ENCODE results near the gene MUC5AC.
"Not testable (repeated sequence)": the region's sequence is repeated elsewhere in the genome, so short reads cannot be mapped to it uniquely, and the experiment has no call there.

Gene MUC5AC

DNA sequence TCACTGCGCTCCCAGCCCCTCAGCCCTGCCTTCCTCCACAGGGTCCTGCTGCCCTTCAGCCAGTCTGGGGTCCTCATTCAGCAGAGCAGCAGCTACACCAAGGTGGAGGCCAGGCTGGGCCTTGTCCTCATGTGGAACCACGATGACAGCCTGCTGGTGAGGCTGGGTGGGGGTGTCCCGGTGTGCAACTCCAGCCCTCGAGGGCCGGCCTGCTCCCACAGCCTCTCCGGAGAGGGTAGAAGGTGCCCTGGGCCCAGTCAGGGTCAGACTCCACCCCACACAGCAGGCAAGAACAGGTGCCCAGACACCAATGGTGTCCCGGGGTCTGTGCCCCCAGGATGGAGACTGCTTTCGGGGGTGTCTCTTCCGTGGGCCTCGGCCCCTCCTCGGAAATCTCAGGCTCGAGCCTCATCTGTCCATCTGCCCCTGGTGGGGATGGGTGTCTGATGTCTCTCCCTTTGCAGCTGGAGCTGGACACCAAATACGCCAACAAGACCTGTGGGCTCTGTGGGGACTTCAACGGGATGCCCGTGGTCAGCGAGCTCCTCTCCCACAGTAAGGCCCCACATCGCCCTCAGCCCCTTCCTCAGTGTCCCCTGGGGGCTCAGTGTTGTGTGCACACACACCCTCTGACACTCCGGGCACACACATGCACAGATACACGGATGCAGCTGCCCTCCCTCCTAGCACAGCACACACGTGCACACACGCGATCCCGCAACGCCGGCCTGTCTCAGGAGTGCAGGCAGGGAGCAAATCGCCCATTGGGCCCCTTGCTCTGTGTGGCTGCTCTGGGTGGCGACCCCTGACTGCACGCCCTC is 4.9 kb downstream of the MUC5AC start:
- no peak for DNase-seq

- no peak for DNase-seq
These were observed 5.7 kb downstream of the MUC5AC start for GRCh38 chr11:1163321-1163910.

DNA sequence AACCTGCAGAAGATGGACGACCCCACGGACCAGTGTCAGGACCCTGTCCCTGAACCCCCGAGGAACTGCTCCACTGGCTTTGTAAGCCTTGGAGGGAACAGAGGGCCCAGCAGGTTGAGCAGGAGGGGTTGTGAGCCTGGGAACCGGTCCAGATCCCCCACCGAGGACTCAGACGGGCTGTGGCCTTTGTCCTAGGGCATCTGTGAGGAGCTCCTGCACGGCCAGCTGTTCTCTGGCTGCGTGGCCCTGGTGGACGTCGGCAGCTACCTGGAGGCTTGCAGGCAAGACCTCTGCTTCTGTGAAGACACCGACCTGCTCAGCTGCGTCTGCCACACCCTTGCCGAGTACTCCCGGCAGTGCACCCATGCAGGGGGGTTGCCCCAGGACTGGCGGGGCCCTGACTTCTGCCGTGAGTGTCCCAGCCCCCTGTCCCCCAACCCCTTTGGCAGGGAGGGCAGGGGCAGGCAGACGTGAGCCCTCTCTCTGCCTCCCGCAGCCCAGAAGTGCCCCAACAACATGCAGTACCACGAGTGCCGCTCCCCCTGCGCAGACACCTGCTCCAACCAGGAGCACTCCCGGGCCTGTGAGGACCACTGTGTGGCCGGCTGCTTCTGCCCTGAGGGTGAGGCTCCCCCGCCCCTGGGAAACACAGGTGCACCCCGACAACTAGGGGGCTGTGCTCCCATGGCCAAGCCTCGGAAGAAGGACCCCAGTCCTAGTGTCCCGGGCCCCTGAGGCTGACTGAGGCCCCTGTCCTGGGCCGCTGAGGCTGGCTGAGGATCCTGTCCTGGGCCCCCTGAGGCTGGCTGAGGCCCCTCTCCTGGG is 6.4 kb downstream of the MUC5AC start:
- DNase-seq = no peak

DNA sequence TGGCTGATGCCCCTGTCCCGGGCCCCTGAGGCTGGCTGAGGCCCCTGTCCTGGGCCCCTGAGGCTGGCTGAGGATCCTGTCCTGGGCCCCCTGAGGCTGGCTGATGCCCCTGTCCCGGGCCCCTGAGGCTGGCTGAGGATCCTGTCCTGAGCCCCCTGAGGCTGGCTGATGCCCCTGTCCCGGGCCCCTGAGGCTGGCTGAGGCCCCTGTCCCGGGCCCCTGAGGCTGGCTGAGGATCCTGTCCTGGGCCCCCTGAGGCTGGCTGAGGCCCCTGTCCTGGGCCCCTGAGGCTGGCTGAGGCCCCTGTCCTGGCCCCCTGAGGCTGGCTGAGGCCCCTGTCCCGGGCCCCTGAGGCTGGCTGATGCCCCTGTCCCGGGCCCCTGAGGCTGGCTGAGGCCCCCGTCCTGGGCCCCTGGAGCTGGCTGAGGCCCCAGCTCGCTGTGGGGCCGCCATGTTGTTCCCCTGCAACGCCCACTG is 7.1 kb downstream of the MUC5AC start:
- DNase-seq = not testable (repeated sequence)

DNA sequence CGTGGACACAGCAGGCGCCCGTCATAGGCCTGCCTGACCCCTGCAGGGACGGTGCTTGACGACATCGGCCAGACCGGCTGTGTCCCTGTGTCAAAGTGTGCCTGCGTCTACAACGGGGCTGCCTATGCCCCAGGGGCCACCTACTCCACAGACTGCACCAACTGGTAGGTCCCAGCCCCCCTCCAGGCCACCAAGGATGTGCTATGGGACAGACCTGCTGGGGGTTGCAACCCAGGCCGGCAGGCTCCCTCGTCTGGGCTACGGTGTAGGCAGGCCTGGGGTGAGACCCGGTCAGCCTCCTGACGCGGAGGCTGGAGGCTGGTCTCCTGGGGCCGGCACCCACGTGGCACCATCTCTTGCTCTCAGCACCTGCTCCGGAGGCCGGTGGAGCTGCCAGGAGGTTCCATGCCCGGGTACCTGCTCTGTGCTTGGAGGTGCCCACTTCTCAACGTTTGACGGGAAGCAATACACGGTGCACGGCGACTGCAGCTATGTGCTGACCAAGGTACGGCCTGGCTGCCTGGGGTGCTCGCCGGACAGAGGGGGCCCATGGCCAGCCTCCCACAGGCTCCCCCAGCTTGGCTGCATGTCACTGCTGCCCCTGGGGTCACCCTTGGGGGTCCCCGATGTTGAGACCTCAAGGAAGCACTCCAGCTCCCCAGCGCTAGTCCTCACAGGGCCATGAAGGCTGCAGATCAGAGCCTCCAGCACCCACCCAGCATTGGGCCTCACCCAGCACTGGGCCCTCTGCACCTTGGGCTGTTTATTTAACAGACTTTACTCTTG is 7.7 kb downstream of the MUC5AC start:
- DNase-seq = no peak

GRCh38 chr11:1167256-1167655 is 9.5 kb downstream of the MUC5AC start:
- DNase-seq = no peak

GRCh38 chr11:1167751-1168231 is 10.0 kb downstream of the MUC5AC start:
- DNase-seq = no peak

GRCh38 chr11:1168256-1168655 is 10.5 kb downstream of the MUC5AC start:
- DNase-seq = no peak

DNA sequence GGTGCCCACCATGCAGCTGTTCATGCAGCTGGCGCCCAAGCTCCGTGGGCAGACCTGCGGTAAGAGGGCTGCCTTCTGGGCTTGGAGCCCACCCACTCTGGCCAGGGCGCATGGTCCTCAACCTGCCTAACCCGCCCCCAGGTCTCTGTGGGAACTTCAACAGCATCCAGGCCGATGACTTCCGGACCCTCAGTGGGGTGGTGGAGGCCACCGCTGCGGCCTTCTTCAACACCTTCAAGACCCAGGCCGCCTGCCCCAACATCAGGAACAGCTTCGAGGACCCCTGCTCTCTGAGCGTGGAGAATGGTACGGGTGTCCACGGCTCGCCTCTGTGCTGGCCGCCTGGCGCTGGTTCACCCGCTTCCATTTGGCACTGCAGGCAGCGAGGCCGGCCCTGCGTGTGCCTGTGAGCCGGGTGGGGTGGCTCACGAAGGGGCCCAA is 11.0 kb downstream of the MUC5AC start:
- no peak for DNase-seq

DNA sequence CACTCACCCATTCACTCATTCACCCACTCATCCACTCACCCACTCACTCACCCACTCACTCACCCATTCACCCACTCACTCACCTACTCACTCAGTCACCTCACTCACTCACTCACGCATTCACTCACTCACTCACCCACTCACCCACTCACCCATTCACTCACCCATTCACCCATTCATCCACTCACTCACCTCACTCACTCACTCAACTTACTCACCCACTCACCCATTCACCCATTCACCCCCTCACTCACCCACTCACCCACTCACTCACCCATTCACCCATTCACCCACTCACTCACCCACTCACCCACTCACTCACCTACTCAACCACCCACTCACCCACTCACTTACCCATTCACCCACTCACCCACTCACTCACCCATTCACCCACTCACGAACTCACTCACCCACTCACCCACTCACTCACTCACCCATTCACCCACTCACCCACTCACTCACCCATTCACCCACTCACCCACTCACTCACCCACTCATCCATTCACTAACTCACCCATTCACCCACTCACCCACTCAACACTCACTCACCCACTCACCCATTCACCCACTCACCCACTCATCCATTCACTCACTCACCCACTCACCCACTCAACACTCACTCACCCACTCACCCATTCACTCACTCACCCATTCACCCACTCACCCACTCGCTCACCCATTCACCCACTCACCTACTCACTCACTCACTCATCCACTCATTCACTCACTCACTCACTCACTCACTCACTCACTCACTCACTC is 13.7 kb downstream of the MUC5AC start:
- no peak for DNase-seq

- DNase-seq = no peak
These were observed 14.4 kb downstream of the MUC5AC start for GRCh38 chr11:1171985-1172728.

- DNase-seq = no peak
These were observed 15.0 kb downstream of the MUC5AC start for GRCh38 chr11:1172729-1173117.

DNA sequence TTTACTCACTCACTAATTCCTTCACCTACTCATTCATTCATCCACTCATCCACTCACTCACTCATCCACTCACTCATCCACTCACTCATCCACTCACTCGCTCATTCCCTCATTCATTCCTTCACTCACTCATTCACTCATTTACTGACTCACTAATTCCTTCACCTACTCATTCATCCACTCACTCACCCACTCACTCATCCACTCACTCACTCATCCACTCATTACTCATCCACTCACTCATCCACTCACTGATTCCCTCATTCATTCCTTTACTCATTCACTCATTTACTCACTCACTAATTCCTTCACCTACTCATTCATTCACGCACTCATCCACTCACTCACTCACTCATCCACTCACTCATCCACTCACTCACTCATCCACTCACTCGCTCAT is 15.6 kb downstream of the MUC5AC start:
- DNase-seq = not testable (repeated sequence)

DNA sequence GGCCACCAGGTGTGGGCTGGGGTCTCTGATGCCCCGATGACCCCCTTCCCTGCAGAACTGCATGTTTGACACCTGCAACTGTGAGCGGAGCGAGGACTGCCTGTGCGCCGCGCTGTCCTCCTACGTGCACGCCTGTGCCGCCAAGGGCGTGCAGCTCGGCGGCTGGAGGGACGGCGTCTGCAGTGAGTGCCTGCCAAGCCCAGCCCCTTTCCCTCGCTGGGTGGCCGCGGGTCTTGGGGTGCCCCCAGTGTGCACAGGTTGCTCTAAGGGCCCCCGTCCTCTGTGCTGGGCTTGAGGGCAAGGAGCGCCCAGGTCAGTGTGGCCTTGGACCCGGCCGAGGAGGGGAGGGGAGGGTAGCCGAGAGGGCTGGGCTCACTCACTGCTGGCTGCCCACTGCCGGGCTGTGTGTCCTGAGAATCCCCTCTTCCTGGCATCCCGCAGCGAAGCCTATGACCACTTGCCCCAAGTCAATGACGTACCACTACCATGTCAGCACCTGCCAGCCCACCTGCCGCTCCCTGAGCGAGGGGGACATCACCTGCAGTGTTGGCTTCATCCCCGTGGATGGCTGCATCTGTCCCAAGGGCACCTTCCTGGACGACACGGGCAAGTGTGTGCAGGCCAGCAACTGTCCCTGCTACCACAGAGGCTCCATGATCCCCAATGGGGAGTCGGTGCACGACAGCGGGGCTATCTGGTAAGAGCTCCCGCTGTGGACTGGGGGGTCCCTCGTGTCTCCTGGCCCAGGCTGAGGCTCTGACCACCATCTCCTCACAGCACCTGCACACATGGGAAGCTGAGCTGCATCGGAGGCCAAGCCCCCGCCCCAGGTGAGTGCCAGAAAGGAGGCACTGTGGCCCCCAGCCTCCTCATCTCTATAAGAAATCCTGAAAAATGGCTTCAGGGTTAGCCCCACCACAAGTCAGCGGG is 17.0 kb downstream of the MUC5AC start:
- no peak for DNase-seq

- no peak for DNase-seq
These were observed 17.9 kb downstream of the MUC5AC start for GRCh38 chr11:1175461-1176223.

DNA sequence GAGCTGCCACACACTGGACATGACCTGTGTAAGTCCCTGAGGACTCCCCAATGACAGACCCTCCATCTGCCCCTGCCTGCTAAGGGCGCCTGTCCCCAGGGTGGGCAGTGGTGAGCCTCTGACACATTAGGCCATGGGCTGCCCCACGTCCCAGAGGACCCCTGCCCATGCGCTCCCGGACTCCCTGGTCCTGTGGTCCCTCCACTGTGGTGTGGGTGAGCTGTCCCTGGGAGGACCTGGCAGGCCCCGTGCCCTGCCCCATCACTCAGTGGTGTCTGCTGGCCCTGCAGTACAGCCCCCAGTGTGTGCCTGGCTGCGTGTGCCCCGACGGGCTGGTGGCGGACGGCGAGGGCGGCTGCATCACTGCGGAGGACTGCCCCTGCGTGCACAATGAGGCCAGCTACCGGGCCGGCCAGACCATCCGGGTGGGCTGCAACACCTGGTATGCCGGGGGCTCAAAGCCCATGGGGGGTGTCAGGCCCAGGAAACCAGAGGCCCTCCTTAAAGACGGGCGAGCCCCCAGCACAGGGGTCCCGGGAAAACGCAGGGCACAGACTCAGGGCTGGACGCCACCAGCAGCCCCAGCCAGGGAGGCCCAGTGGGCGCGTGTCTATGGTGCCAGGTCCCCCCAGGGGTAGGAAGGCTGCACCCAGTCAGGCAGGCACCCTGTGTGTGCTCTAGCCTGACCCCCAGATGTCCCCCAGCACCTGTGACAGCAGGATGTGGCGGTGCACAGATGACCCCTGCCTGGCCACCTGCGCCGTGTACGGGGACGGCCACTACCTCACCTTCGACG is 18.7 kb downstream of the MUC5AC start:
- no peak for DNase-seq

DNA sequence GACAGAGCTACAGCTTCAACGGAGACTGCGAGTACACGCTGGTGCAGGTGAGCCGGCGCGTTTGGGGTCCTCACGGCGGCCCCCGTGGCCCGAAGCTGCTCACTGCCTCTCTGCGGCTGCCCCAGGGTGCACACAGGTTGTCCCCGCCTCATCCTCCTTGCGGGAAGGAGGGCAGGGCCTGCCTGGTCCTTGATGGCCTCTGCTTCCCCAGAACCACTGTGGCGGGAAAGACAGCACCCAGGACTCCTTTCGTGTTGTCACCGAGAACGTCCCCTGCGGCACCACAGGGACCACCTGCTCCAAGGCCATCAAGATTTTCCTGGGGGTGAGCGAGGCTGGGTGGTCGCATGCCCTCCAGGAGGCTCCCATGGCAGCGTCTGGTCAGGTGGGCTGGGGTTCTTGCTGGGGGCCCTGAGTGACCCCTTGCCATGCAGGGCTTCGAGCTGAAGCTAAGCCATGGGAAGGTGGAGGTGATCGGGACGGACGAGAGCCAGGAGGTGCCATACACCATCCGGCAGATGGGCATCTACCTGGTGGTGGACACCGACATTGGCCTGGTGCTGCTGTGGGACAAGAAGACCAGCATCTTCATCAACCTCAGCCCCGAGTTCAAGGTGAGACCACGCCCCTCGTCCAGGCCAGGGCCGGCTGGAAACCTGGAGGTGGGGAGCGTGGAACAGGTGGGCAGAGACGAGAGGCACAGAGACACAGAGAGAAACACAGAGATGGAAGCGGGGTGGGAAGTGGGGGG is 19.4 kb downstream of the MUC5AC start:
- DNase-seq = no peak

- DNase-seq = no peak
These were observed 20.0 kb downstream of the MUC5AC start for GRCh38 chr11:1177771-1178090.
